HG03442 (cell line): ENCODE results near the gene LIPT1.
"Not testable (repeated sequence)": the region's sequence is repeated elsewhere in the genome, so short reads cannot be mapped to it uniquely, and the experiment has no call there.

Experiments
- ATAC-seq: cut with Tn5 transposase; IDR thresholded peaks from one replicate; pipeline ENCODE4 v1.9.1; 2021; ENCODE audit warnings: mild to moderate bottlenecking, moderate library complexity; ENCODE audit not compliant: unreplicated experiment

LIPT1 gene

GRCh38 chr2:99154643-99155536 is at the start of gene LIPT1, which contains the start of gene TSGA10:
TSS of gene LIPT1 (plus strand) at chr2:99154967. CDS start at chr2:99161958, 6,991 bp downstream.
TSS of gene TSGA10 (minus strand) at chr2:99154942. CDS start at chr2:99109439, 45,503 bp downstream.
- peak; percentile 95 for ATAC-seq

GRCh38 chr2:99106913-99107312 is 47.9 kb upstream of the LIPT1 start:
- no peak for ATAC-seq

GRCh38 chr2:99111236-99111635 is 43.5 kb upstream of the LIPT1 start:
- no peak for ATAC-seq

- ATAC-seq: no peak
These were observed 42.8 kb upstream of the LIPT1 start for GRCh38 chr2:99111945-99112344.

GRCh38 chr2:99112617-99113016 is 42.1 kb upstream of the LIPT1 start:
- ATAC-seq: no peak

- ATAC-seq: no peak
These were observed 26.8 kb upstream of the LIPT1 start for GRCh38 chr2:99127981-99128380.

GRCh38 chr2:99135044-99135556 is 19.7 kb upstream of the LIPT1 start:
- not testable (repeated sequence) for ATAC-seq

- ATAC-seq: no peak
These were observed 15.8 kb upstream of the LIPT1 start for GRCh38 chr2:99139003-99139402.

GRCh38 chr2:99140056-99140859 is 14.5 kb upstream of the LIPT1 start:
- no peak for ATAC-seq

- ATAC-seq: peak; percentile 21
These were observed 14.0 kb upstream of the LIPT1 start for GRCh38 chr2:99140860-99141109.

- peak; percentile 88 for ATAC-seq
These were observed 13.4 kb upstream of the LIPT1 start, which contains the start of gene C2orf15 for GRCh38 chr2:99141110-99142108. TSS of gene C2orf15 (plus strand) at chr2:99141707. CDS start at chr2:99150559, 8,852 bp downstream.

- ATAC-seq: no peak
These were observed 4.1 kb upstream of the LIPT1 start for GRCh38 chr2:99150706-99151105.

- ATAC-seq: no peak
These were observed 2.4 kb upstream of the LIPT1 start for GRCh38 chr2:99152199-99152895.

- ATAC-seq: no peak
These were observed 704 bp upstream of the LIPT1 start for GRCh38 chr2:99153921-99154604.

GRCh38 chr2:99156891-99157290 is 2.1 kb downstream of the LIPT1 start:
- no peak for ATAC-seq

- ATAC-seq: no peak
These were observed 3.8 kb downstream of the LIPT1 start for GRCh38 chr2:99158599-99158998.

GRCh38 chr2:99159594-99159993 is 4.8 kb downstream of the LIPT1 start:
- ATAC-seq: no peak

- no peak for ATAC-seq
These were observed 11.5 kb downstream of the LIPT1 start for GRCh38 chr2:99166218-99166617.

- ATAC-seq: no peak
These were observed 14.8 kb downstream of the LIPT1 start for GRCh38 chr2:99169534-99169933.
